Osteocyte (in vitro differentiated cells): ENCODE data around the gene GALNS. TPM values are rescaled to one million over a fixed set of nuclear protein-coding genes. Genes with fewer than 3 reads are reported as not detected.
"Not testable (repeated sequence)": the region's sequence is repeated elsewhere in the genome, so short reads cannot be mapped to it uniquely, and the experiment has no call there.

ENCODE experiments used
- DNase-seq: peaks from one replicate; pipeline ENCODE4 v3.0.0; 2021; ENCODE audit warnings: mixed read lengths; ENCODE audit not compliant: unreplicated experiment; ENCODE audit errors: extremely low spot score
- H3K27ac Mint-ChIP-seq: one replicate; pipeline ENCODE4 v1.8.0; 2021; ENCODE audit warnings: mild to moderate bottlenecking, mixed read lengths; ENCODE audit not compliant: unreplicated experiment
- H3K27me3 Mint-ChIP-seq: one replicate; pipeline ENCODE4 v1.8.0; 2021; ENCODE audit warnings: mixed read lengths; ENCODE audit not compliant: unreplicated experiment
- H3K36me3 Mint-ChIP-seq: one replicate; pipeline ENCODE4 v1.8.0; 2021; ENCODE audit warnings: mixed read lengths; ENCODE audit not compliant: unreplicated experiment
- H3K4me1 Mint-ChIP-seq: one replicate; pipeline ENCODE4 v1.8.0; 2021; ENCODE audit warnings: mixed read lengths; ENCODE audit not compliant: unreplicated experiment
- H3K4me3 Mint-ChIP-seq: one replicate; pipeline ENCODE4 v1.8.0; 2021; ENCODE audit warnings: mild to moderate bottlenecking, moderate library complexity, mixed read lengths; ENCODE audit not compliant: unreplicated experiment
- H3K9me3 Mint-ChIP-seq: one replicate; pipeline ENCODE4 v1.8.0; 2021; ENCODE audit warnings: mixed read lengths; ENCODE audit not compliant: unreplicated experiment
- CTCF ChIP-seq: fragments of 200-600 bp; sonication (generic); IDR thresholded peaks from 2 replicates; pipeline ENCODE4 v1.5.0; 2021; ENCODE audit warnings: antibody characterized with exemption, mild to moderate bottlenecking, moderate library complexity
- total RNA-seq: library from RNA; stranded (reverse); gene quantifications from 2 replicates; pipeline ENCODE4 v1.2.1, GENCODE V29; 2021

The GALNS gene
- total RNA-seq, 1 donor from 2014 or later = 47.0 TPM

- H3K4me3 Mint-ChIP-seq = peak overlapping the region; percentile 45
- peak overlapping the region; percentile 85 for H3K27ac Mint-ChIP-seq
These were observed 82.9 kb downstream of the GALNS start for GRCh38 chr16:88773812-88774291.

GRCh38 chr16:88772871-88773811, 83.6 kb downstream of the GALNS start:
- Mint-ChIP-seq H3K27ac (peak overlapping the region; percentile 85), H3K9me3 (no peaks in the 10 kb centered on the region), H3K36me3 (no peaks in the 10 kb centered on the region), H3K4me3 (peak overlapping the region; percentile 51), H3K4me1 (peaks cover 85% of the 10 kb centered on the region), H3K27me3 (no peaks in the 10 kb centered on the region)
- TF ChIP-seq CTCF = no peak
- peak; percentile 92 for DNase-seq

More at GRCh38 chr16:88773812-88774291, 82.9 kb downstream of the GALNS start:
- no peak for DNase-seq
- Mint-ChIP-seq H3K36me3 (no peaks in the 10 kb centered on the region), H3K4me1 (peaks cover 84% of the 10 kb centered on the region), H3K27me3 (no peaks in the 10 kb centered on the region), H3K9me3 (no peaks in the 10 kb centered on the region)
- no peak for TF ChIP-seq CTCF

GRCh38 chr16:88771781-88772180, 85.0 kb downstream of the GALNS start:
- DNase-seq, H3K27ac Mint-ChIP-seq, H3K9me3 Mint-ChIP-seq, H3K36me3 Mint-ChIP-seq, H3K4me3 Mint-ChIP-seq, H3K27me3 Mint-ChIP-seq: not testable (repeated sequence)
- peaks cover 87% of the 10 kb centered on the region for H3K4me1 Mint-ChIP-seq

DNA sequence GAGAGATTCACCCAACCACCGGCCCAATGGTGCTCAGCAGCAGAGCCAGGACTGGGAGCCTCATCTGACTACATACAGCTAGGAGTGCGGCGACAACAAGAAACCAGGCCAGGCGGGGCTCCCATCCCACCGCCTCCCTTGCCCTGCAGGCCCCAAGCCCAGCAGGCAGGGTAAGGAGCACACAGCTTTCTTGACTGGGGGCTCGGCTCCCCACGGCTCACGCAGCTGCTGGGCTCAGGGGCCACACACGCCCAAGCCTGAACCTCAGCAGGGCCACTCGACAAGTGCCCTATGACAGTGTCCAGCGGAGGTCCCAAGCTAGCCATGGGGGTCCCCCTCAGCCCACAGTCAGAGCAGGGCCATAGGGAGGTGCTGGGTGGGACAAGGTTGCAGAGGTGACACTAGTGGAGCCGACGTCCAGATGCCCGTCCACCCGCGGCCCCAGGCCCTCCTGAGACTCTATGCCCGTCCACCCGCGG, 85.4 kb downstream of the GALNS start:
- no peak for TF ChIP-seq CTCF
- peak overlapping the region; percentile 77 for H3K27ac Mint-ChIP-seq
- no peak for DNase-seq
- H3K27me3 Mint-ChIP-seq = no peaks in the 10 kb centered on the region
- H3K4me1 Mint-ChIP-seq = peaks cover 83% of the 10 kb centered on the region
- H3K9me3 Mint-ChIP-seq = no peaks in the 10 kb centered on the region
- no peaks in the 10 kb centered on the region for H3K36me3 Mint-ChIP-seq
- H3K4me3 Mint-ChIP-seq = peak overlapping the region; percentile 42

GRCh38 chr16:88770461-88771293, 86.1 kb downstream of the GALNS start:
- peak overlapping the region; percentile 42 for H3K4me3 Mint-ChIP-seq
- no peaks in the 10 kb centered on the region for H3K9me3 Mint-ChIP-seq
- peaks cover 2% of the 10 kb centered on the region for H3K36me3 Mint-ChIP-seq
- DNase-seq = no peak
- no peaks in the 10 kb centered on the region for H3K27me3 Mint-ChIP-seq
- H3K4me1 Mint-ChIP-seq = peaks cover 84% of the 10 kb centered on the region
- no peak for TF ChIP-seq CTCF
- peak overlapping the region; percentile 77 for H3K27ac Mint-ChIP-seq
